ENCODE results near the gene CLEC6A.
"Not testable (repeated sequence)": the region's sequence is repeated elsewhere in the genome, so short reads cannot be mapped to it uniquely, and the experiment has no call there.

Gene CLEC6A

GRCh38 chr12:8496074-8496473 is 40.3 kb downstream of the CLEC6A start:
- DNase-seq = not testable (repeated sequence)

- no peak for DNase-seq
These were observed 43.9 kb downstream of the CLEC6A start for GRCh38 chr12:8499616-8500015.

- DNase-seq = no peak
These were observed 46.0 kb downstream of the CLEC6A start for GRCh38 chr12:8501720-8502119.

- no peak for DNase-seq
These were observed 48.6 kb downstream of the CLEC6A start for GRCh38 chr12:8504351-8504750.

GRCh38 chr12:8507596-8507995 is 51.8 kb downstream of the CLEC6A start:
- no peak for DNase-seq

- no peak for DNase-seq
These were observed 52.5 kb downstream of the CLEC6A start for GRCh38 chr12:8508223-8508622.

- DNase-seq = no peak
These were observed 53.4 kb downstream of the CLEC6A start for GRCh38 chr12:8508910-8509841.

- no peak for DNase-seq
These were observed 57.5 kb downstream of the CLEC6A start, which contains the start of gene CLEC4D for GRCh38 chr12:8513256-8513655. Gene CLEC4D (plus strand): TSS chr12:8513503. CDS start chr12:8513733, 230 bp downstream.

- no peak for DNase-seq
These were observed 62.2 kb downstream of the CLEC6A start for GRCh38 chr12:8517971-8518370.

GRCh38 chr12:8519171-8519570 is 63.4 kb downstream of the CLEC6A start:
- DNase-seq = no peak

GRCh38 chr12:8527250-8528130 is 71.7 kb downstream of the CLEC6A start:
- DNase-seq = no peak
